Loucy (cell line): Measurements from ENCODE around the gene BCAS3.
"Not testable (repeated sequence)": the region's sequence is repeated elsewhere in the genome, so short reads cannot be mapped to it uniquely, and the experiment has no call there.

ENCODE experiments used
- EZH2phosphoT487 ChIP-seq: fragments of 200-600 bp; IDR thresholded peaks from 2 replicates; pipeline ENCODE4 v1.6.1; 2018; ENCODE audit warnings: antibody characterized with exemption, mild to moderate bottlenecking, moderate library complexity, borderline replicate concordance
- TF ChIP-seq, protein P1 (sequence below): fragments of 200-600 bp; sonication (generic); conservative IDR thresholded peaks from 2 replicates; pipeline ENCODE4 v1.5.1; 2014; ENCODE audit warnings: mild to moderate bottlenecking, antibody characterized with exemption, low read length

DNA sequence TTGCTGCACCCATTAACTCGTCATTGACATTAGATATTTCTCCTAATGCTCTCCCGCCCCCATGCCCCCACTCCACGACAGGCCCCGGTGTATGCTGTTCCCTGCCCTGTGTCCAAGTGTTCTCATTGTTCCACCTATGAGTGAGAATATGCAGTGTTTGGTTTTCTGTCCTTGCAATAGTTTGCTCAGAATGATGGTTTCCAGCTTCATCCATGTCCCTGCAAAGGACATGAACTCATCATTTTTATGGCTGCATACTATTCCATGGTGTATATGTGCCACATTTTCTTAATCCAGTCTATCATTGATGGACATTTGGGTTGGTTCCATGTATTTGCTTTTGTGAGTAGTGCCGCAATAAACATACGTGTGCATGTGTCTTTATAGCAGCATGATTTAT lies 83.7 kb downstream of the BCAS3 start:
- TF ChIP-seq, protein P1, sequence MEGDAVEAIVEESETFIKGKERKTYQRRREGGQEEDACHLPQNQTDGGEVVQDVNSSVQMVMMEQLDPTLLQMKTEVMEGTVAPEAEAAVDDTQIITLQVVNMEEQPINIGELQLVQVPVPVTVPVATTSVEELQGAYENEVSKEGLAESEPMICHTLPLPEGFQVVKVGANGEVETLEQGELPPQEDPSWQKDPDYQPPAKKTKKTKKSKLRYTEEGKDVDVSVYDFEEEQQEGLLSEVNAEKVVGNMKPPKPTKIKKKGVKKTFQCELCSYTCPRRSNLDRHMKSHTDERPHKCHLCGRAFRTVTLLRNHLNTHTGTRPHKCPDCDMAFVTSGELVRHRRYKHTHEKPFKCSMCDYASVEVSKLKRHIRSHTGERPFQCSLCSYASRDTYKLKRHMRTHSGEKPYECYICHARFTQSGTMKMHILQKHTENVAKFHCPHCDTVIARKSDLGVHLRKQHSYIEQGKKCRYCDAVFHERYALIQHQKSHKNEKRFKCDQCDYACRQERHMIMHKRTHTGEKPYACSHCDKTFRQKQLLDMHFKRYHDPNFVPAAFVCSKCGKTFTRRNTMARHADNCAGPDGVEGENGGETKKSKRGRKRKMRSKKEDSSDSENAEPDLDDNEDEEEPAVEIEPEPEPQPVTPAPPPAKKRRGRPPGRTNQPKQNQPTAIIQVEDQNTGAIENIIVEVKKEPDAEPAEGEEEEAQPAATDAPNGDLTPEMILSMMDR, result not testable (repeated sequence)
- not testable (repeated sequence) for TF ChIP-seq EZH2phosphoT487
